ENCODE measurements around the gene EIF3C.
"Not testable (repeated sequence)": the region's sequence is repeated elsewhere in the genome, so short reads cannot be mapped to it uniquely, and the experiment has no call there.

The EIF3C gene

DNA sequence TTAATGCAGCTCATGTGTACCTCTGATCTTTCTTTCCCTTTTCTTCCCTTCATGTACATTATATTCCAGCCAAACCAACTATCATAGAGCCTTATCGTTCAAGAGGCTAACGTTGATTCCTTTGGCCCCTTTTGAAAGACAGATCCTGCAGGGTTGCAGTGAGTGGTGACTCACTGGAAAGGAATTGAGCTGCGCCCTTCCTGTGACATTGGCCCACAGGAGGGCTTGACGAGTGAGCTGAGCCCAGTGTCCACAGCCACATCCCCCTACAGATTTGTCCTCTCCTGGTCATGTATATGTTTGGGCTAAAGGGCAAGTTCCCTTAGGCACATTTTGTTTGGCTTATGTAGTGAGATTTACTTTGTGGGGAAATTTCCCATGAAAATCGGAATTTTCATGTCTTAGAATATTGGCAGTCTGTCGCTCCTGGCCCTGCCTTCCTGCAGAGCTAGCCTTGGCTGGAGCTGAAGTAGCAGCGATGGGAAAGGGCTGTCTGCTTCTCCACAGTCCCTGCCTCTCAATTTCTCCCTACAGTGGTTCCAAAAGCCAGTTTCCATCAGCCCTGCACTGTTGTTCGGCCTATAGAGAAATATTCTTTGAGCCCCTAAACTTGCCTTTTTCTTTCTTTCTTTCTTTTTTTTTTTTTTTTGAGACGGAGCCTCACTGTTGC lies 21.3 kb downstream of the EIF3C start:
- H3K27me3 Mint-ChIP-seq (ENCODE audit: low read depth); H3K4me1 Mint-ChIP-seq; H3K4me3 Mint-ChIP-seq; H3K9me3 Mint-ChIP-seq; H3K27ac Mint-ChIP-seq; H3K36me3 Mint-ChIP-seq (ENCODE audit: low read depth): not testable (repeated sequence)

DNA sequence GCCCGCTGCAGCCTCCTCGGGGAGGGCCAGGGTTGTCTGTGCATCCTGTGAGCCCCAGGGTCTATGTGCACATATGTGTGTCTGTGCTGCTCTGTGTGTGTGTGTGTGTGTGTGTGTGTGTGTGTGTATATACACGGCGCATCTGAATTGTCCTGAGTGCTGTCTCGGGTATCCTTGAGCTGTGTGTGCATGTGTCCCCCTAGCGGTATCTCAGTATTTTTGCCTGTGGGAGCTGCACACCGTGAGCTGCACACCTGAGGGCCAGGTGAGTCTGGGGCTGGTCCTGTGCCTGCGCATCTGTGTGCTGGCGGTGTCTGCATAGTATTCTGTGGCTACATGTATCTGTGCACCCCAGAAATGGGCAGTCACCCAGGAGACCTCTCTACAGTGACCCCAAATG lies 28.5 kb downstream of the EIF3C start:
- H3K36me3 Mint-ChIP-seq (ENCODE audit: low read depth); H3K9me3 Mint-ChIP-seq; H3K27ac Mint-ChIP-seq; H3K4me1 Mint-ChIP-seq; H3K27me3 Mint-ChIP-seq (ENCODE audit: low read depth); H3K4me3 Mint-ChIP-seq: not testable (repeated sequence)

DNA sequence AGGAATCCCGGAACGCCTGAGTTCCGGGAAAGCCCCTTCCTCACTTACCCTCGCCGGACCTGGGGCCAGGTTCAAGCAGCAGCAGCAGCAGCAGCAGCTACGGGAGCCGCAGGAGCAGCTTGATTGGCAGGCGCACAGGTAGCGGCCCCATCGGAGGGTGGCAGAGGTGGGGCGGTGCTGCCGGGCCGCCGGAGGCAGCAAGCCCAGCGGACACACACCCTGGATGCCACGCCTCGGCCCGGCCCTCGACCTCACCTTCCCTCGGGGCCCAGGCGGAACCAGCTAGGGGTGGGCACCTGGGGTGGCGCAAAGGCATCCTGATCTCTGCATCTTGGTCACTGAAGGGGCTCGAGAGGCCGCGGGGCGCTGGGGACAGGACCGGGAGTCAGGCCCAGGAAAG lies 29.4 kb downstream of the EIF3C start:
- not testable (repeated sequence) for H3K27me3 Mint-ChIP-seq (ENCODE audit: low read depth); H3K9me3 Mint-ChIP-seq; H3K27ac Mint-ChIP-seq; H3K4me1 Mint-ChIP-seq; H3K4me3 Mint-ChIP-seq; H3K36me3 Mint-ChIP-seq (ENCODE audit: low read depth)

DNA sequence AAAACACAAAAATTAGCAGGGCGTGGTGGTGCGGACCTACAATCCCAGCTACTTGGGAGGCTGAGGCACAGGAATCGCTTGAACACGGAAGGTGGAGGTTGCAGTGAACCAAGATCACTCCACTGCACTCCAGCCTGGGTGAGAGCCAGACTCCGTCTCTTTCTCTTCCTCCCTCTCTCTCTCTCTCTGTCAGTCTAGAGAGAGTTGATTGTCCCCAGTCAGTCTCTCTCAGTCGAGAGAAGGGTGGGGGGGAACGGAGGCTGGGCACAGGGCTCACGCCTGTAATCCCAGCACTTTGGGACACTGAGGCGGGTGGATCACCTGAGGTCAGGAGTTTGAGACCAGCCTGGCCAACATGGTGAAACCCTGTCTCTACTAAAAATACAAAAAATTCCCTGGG lies 30.0 kb downstream of the EIF3C start:
- not testable (repeated sequence) for H3K27ac Mint-ChIP-seq; H3K27me3 Mint-ChIP-seq (ENCODE audit: low read depth); H3K4me3 Mint-ChIP-seq; H3K36me3 Mint-ChIP-seq (ENCODE audit: low read depth); H3K4me1 Mint-ChIP-seq; H3K9me3 Mint-ChIP-seq

DNA sequence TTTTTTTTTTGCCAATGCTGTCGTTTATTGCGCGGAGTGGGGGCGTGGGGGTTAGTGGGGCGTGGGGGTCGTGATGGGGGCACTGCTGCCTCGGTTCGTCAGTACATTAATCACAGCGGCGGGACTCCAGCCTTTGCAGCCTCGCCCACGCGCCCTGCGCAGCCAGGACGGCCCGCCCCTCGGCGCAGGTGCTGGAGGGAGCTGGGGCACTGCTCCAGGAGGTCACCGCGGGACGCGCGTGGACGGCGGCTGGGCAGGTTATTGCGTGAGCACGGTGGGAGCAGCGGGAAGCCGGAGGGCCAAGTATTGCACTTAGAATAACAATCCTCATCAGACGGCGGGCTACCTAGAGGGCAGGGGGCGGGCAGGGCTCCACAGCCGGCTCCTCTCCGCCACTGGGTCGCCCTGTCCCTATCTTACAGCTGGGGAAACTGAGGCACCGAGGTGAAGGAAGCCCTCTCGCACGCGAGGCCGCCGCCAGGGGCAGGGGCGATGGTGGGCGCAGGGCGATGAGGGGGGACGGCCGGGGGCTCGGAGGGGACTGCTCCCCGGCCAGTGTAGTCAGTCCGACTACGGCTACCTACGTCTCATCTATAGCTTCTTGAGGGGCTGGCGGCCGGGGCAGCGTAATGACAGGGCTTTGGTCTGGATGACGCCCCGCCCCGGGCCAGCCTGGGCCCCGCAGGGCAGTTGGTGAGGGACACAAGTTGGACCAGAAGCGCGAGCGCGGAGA lies 35.5 kb downstream of the EIF3C start:
- H3K4me1 Mint-ChIP-seq; H3K4me3 Mint-ChIP-seq; H3K27me3 Mint-ChIP-seq (ENCODE audit: low read depth); H3K36me3 Mint-ChIP-seq (ENCODE audit: low read depth); H3K9me3 Mint-ChIP-seq; H3K27ac Mint-ChIP-seq: not testable (repeated sequence)

DNA sequence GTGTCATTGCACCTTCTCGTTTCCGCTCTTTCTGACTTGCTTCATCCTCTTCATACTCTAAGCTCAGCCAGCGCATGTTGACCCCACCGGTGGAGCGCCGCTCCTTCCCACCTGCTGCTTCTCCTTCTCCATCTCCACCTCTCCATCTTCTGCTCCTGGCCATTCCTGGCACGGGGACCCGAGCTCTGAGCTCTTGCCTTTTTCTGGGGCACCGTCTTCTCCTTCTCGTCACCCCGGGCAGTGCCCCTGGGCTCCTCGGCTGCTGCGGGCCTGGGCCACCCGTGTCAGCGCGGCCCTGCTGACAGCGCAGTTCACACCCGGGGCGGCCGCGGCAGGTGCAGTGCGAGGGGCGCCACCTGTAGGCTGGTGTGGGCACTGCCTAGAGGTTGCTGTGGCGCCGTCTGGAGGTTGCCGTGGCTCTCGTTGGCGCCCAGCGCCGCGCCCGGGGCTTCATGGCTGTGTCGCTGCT lies 38.8 kb downstream of the EIF3C start:
- H3K4me1 Mint-ChIP-seq; H3K27me3 Mint-ChIP-seq (ENCODE audit: low read depth); H3K27ac Mint-ChIP-seq; H3K9me3 Mint-ChIP-seq; H3K4me3 Mint-ChIP-seq; H3K36me3 Mint-ChIP-seq (ENCODE audit: low read depth): not testable (repeated sequence)
- TF ChIP-seq, protein P1, sequence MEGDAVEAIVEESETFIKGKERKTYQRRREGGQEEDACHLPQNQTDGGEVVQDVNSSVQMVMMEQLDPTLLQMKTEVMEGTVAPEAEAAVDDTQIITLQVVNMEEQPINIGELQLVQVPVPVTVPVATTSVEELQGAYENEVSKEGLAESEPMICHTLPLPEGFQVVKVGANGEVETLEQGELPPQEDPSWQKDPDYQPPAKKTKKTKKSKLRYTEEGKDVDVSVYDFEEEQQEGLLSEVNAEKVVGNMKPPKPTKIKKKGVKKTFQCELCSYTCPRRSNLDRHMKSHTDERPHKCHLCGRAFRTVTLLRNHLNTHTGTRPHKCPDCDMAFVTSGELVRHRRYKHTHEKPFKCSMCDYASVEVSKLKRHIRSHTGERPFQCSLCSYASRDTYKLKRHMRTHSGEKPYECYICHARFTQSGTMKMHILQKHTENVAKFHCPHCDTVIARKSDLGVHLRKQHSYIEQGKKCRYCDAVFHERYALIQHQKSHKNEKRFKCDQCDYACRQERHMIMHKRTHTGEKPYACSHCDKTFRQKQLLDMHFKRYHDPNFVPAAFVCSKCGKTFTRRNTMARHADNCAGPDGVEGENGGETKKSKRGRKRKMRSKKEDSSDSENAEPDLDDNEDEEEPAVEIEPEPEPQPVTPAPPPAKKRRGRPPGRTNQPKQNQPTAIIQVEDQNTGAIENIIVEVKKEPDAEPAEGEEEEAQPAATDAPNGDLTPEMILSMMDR (IDR thresholded peaks at IDR 0.05; ENCODE audit: unreplicated experiment in 3 of 3): peak in 2 of 3 experiments; percentile 21 to 39

DNA sequence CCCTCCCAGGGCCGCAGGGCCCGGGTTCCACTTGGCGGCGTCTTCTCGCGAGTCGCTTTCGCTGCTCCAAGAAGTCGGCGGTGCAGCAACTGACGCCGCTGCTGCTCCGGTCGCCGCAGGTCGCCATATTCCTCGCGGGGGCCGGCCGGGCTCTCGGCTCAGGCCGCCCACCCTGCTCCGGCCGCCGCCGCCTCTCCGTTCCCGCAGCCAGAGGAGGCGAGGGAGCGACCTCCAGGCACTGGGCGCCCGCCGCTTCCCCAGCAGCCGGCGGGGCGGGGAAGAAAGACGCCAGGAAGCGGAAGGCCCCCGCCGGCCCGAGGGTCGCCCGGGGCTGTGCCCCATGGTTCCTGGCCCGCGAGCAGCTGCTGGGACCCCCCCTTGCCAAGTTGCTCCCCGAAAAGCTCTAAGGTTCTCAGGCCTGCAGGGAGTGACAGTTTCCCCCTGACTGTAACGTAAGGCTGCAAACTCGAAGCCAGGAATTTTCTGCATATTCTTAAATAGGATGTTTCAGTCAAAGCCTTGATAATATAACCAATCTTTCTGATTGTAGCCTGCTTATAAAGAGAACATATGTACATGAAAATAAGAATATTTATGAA lies 39.3 kb downstream of the EIF3C start:
- not testable (repeated sequence) for H3K9me3 Mint-ChIP-seq; H3K36me3 Mint-ChIP-seq (ENCODE audit: low read depth); H3K27me3 Mint-ChIP-seq (ENCODE audit: low read depth); H3K4me1 Mint-ChIP-seq; H3K27ac Mint-ChIP-seq; H3K4me3 Mint-ChIP-seq

DNA sequence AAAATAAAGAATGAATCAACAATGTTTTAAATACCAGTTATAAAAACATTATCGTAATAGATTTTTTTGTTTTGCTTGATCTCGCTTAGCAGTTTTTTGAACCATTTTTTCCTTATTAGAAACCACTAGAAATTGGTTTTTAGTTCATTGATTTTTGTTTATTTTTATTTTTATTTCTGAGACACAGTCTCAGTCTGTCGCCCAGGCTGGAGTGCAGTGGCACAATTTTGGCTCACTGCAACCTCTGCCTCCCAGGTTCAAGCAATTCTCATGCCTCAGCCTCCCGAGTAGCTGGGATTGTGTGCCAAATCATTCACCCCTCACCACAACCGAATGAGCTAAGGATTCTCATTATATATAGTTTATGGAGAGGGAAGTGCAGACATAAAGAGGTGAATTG lies 40.2 kb downstream of the EIF3C start, which contains the start of gene NPIPB9:
Gene NPIPB9, plus strand, starts transcription at position 301 of the 400 bp plus-strand sequence.
- not testable (repeated sequence) for H3K36me3 Mint-ChIP-seq (ENCODE audit: low read depth); H3K27ac Mint-ChIP-seq; H3K4me3 Mint-ChIP-seq; H3K27me3 Mint-ChIP-seq (ENCODE audit: low read depth); H3K9me3 Mint-ChIP-seq; H3K4me1 Mint-ChIP-seq

DNA sequence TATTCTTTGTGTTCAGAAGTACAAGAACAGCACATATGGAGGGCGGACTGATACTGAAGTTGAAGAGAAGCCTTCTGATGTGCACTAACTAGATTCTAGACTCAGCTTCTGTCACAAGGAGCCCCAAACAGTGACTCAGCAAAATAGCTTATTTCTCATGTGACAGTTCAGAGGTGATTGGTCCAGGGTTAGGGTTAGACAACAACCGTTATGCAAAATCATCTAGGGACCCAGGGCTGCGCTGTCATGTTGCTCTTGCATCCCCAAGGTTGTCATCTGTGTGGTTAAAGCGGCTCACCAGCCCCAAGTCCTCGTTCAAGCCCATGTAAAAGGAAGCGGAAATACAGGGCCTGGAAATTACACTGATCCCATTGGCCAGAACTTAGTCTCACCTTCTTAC lies 70.4 kb downstream of the EIF3C start:
- H3K4me1 Mint-ChIP-seq; H3K27ac Mint-ChIP-seq; H3K4me3 Mint-ChIP-seq; H3K36me3 Mint-ChIP-seq (ENCODE audit: low read depth); H3K27me3 Mint-ChIP-seq (ENCODE audit: low read depth); H3K9me3 Mint-ChIP-seq: not testable (repeated sequence)

DNA sequence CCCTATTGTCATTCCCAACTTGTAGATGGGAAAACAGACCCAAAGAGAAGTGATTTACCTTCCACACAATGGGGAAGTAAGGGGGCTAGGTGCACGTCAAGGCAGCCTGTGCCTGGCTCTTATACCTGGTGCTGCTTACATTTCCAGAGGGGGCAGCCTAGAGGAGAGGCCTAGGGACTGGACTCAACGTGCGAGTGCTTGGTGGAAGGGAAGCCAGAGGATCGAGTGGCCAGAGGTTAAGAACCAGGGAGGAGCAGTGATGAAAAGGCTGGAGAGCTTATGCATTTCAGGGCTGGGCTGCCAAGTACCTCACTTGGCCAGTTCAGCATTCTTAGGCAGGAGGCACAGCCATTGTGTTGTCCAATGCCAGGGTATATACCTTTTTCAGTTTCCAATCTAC lies 71.1 kb downstream of the EIF3C start:
- not testable (repeated sequence) for H3K4me1 Mint-ChIP-seq; H3K4me3 Mint-ChIP-seq; H3K36me3 Mint-ChIP-seq (ENCODE audit: low read depth); H3K27me3 Mint-ChIP-seq (ENCODE audit: low read depth); H3K27ac Mint-ChIP-seq; H3K9me3 Mint-ChIP-seq

All from nephron (organoid).